Ascending aorta (tissue), 2 donors: ENCODE measurements around the gene NOSIP. TPM values are rescaled to one million over a fixed set of nuclear protein-coding genes. Genes with fewer than 3 reads are reported as not detected.

ENCODE experiments used
- DNase-seq, 2 donors: peaks; one replicate each; pipeline ENCODE4 v3.0.0-alpha.2; 2019; ENCODE audit warnings: low spot score in 2 of 2
- H3K27ac ChIP-seq, 2 donors: fragments of 200-600 bp; sonication (generic); one replicate each; pipeline ENCODE4 v1.5.1; 2016 to 2017; ENCODE audit warnings: mild to moderate bottlenecking in 1 of 2
- H3K27me3 ChIP-seq: fragments of 200-600 bp; sonication (generic); one replicate; pipeline ENCODE4 v1.5.1; 2017
- H3K36me3 ChIP-seq, 2 donors: fragments of 200-600 bp; sonication (generic); one replicate each; pipeline ENCODE4 v1.5.1; 2016
- H3K4me1 ChIP-seq, 2 donors: fragments of 200-600 bp; sonication (generic); one replicate each; pipeline ENCODE4 v1.5.1; 2016 to 2017; ENCODE audit warnings: mild to moderate bottlenecking in 1 of 2
- H3K4me3 ChIP-seq, 2 donors: fragments of 200-600 bp; sonication (generic); one replicate each; pipeline ENCODE4 v1.5.1; 2016 to 2017; ENCODE audit warnings: mild to moderate bottlenecking in 1 of 2
- H3K9me3 ChIP-seq, 2 donors: fragments of 200-600 bp; sonication (generic); one replicate each; pipeline ENCODE4 v1.5.1; 2016
- intact Hi-C: fragments of 100-400 bp; cut with DNase I; formaldehyde crosslinking; loops from one replicate; pipeline ENCODE4 v1.15.1; 2023
- total RNA-seq: library from RNA; depleted of rRNA; stranded (reverse); fragments of >200 nt; gene quantifications from one replicate; pipeline ENCODE4 v1.1.0, GENCODE V29; 2016
- TF ChIP-seq, protein P1 (sequence below), 3 experiments: fragments of 200-600 bp in 2 of 3; fragments of 450-650 bp in 1 of 3; sonication (generic) in 2 of 3; IDR thresholded peaks; one replicate each; pipeline ENCODE4 v1.5.1; 2016 to 2019; ENCODE audit warnings: antibody characterized with exemption in 3 of 3, mild to moderate bottlenecking in 1 of 3, moderate library complexity in 1 of 3

NOSIP gene
- total RNA-seq, 1 donor from 2014 or later, result 85.3 TPM

DNA sequence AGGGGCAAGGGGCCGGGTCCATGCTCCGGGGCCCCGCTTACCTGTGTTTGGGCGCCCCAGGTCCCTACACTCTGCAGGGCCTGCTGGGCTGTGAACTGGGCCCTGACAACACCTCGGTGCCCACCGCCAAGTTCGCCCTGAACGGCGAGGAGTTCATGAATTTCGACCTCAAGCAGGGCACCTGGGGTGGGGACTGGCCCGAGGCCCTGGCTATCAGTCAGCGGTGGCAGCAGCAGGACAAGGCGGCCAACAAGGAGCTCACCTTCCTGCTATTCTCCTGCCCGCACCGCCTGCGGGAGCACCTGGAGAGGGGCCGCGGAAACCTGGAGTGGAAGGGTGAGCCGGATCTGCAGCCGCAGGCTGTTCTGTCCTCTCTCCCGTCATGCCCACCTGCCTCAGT is 66.2 kb downstream of the NOSIP start:
- Histone ChIP-seq H3K27me3 (no peaks in the 10 kb centered on the region), H3K9me3 (no peaks in the 10 kb centered on the region), H3K4me3 (peak overlapping the region in 1 of 2 donors; percentile 99), H3K27ac (peak overlapping the region; percentile 82 to 96), H3K4me1 (peaks cover 7 to 8% of the 10 kb centered on the region in 2 donors), H3K36me3 (peaks cover 0 to 7% of the 10 kb centered on the region in 2 donors)
- TF ChIP-seq, protein P1, sequence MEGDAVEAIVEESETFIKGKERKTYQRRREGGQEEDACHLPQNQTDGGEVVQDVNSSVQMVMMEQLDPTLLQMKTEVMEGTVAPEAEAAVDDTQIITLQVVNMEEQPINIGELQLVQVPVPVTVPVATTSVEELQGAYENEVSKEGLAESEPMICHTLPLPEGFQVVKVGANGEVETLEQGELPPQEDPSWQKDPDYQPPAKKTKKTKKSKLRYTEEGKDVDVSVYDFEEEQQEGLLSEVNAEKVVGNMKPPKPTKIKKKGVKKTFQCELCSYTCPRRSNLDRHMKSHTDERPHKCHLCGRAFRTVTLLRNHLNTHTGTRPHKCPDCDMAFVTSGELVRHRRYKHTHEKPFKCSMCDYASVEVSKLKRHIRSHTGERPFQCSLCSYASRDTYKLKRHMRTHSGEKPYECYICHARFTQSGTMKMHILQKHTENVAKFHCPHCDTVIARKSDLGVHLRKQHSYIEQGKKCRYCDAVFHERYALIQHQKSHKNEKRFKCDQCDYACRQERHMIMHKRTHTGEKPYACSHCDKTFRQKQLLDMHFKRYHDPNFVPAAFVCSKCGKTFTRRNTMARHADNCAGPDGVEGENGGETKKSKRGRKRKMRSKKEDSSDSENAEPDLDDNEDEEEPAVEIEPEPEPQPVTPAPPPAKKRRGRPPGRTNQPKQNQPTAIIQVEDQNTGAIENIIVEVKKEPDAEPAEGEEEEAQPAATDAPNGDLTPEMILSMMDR (IDR thresholded peaks at IDR 0.05), result no peak
- intact Hi-C loops, result no loop called here
- DNase-seq, result no peak

GRCh38 chr19:49513746-49514118 is 66.6 kb downstream of the NOSIP start:
- Histone ChIP-seq H3K36me3 (peaks cover 0 to 7% of the 10 kb centered on the region in 2 donors), H3K4me3 (peak overlapping the region; percentile 88 to 99), H3K27me3 (no peaks in the 10 kb centered on the region), H3K4me1 (peaks cover 7 to 8% of the 10 kb centered on the region in 2 donors), H3K27ac (peak overlapping the region; percentile 82 to 96), H3K9me3 (no peaks in the 10 kb centered on the region)
- intact Hi-C loops, result no loop called here
- DNase-seq, result no peak
- TF ChIP-seq, protein P1 (IDR thresholded peaks at IDR 0.05), result no peak

- TF ChIP-seq, protein P1 (IDR thresholded peaks at IDR 0.05), result no peak
- H3K27ac ChIP-seq, result peak overlapping the region; percentile 82 to 96
- peak overlapping the region; percentile 88 to 99 for H3K4me3 ChIP-seq
- intact Hi-C loops, result no loop called here
- peaks cover 0 to 7% of the 10 kb centered on the region in 2 donors for H3K36me3 ChIP-seq
- no peaks in the 10 kb centered on the region for H3K27me3 ChIP-seq
- peaks cover 7 to 8% of the 10 kb centered on the region in 2 donors for H3K4me1 ChIP-seq
- no peak for DNase-seq
- no peaks in the 10 kb centered on the region for H3K9me3 ChIP-seq
These were observed 67.2 kb downstream of the NOSIP start for GRCh38 chr19:49512970-49513745.

- H3K4me3 ChIP-seq, result no peak overlapping the region
- H3K27me3 ChIP-seq, result no peaks in the 10 kb centered on the region
- H3K36me3 ChIP-seq, result no peaks in the 10 kb centered on the region
- no peak overlapping the region for H3K27ac ChIP-seq
- DNase-seq, result no peak
- TF ChIP-seq, protein P1 (IDR thresholded peaks at IDR 0.05), result no peak
- peaks cover 0 to 8% of the 10 kb centered on the region in 2 donors for H3K4me1 ChIP-seq
- H3K9me3 ChIP-seq, result no peaks in the 10 kb centered on the region
- intact Hi-C loops, result no loop called here
These were observed 72.4 kb downstream of the NOSIP start for GRCh38 chr19:49507803-49508494.

GRCh38 chr19:49506575-49507105 is 73.7 kb downstream of the NOSIP start:
- TF ChIP-seq, protein P1 (IDR thresholded peaks at IDR 0.05), result peak; percentile 53 to 69 (median 54)
- Histone ChIP-seq H3K9me3 (no peaks in the 10 kb centered on the region), H3K27ac (no peak overlapping the region), H3K4me3 (no peak overlapping the region), H3K4me1 (peaks cover 0 to under 1% of the 10 kb centered on the region in 2 donors), H3K36me3 (no peaks in the 10 kb centered on the region), H3K27me3 (no peaks in the 10 kb centered on the region)
- intact Hi-C loops, result no loop called here
- DNase-seq, result no peak

Other genes with a start within 250 kb of the NOSIP start
- 15.6 TPM for gene CD37, start 245.2 kb downstream of the NOSIP start, total RNA-seq
- gene TEAD2, start 218.1 kb downstream of the NOSIP start, total RNA-seq, result 51.4 TPM
- gene DKKL1, start 216.7 kb downstream of the NOSIP start, total RNA-seq, result not detected
- not detected for gene KASH5, start 192.3 kb downstream of the NOSIP start, total RNA-seq
- gene PTH2, start 157.1 kb downstream of the NOSIP start, total RNA-seq, result not detected
- not detected for gene GFY, start 155.2 kb downstream of the NOSIP start, total RNA-seq
- 15.4 TPM for gene SLC17A7, start 139.0 kb downstream of the NOSIP start, total RNA-seq
- 177 TPM for gene PIH1D1, start 128.7 kb downstream of the NOSIP start, total RNA-seq
- gene ALDH16A1, start 127.3 kb downstream of the NOSIP start, total RNA-seq, result 27.9 TPM
- gene FLT3LG, start 106.3 kb downstream of the NOSIP start, total RNA-seq, result 37.3 TPM
- gene RPL13A, start 92.9 kb downstream of the NOSIP start, total RNA-seq, result 2,737 TPM
- 3,554 TPM for gene RPS11, start 84.1 kb downstream of the NOSIP start, total RNA-seq
- 264 TPM for gene FCGRT, start 67.9 kb downstream of the NOSIP start, total RNA-seq
- 116 TPM for gene RCN3, start 52.6 kb downstream of the NOSIP start, total RNA-seq
- gene PRRG2, start 760 bp upstream of the NOSIP start, total RNA-seq, result not detected
- gene PRR12, start 10.6 kb upstream of the NOSIP start, total RNA-seq, result 23.6 TPM
- 161 TPM for gene RRAS, start 59.6 kb upstream of the NOSIP start, total RNA-seq
- gene SCAF1, start 61.7 kb upstream of the NOSIP start, total RNA-seq, result 72.2 TPM
- gene IRF3, start 85.3 kb upstream of the NOSIP start, total RNA-seq, result 75.9 TPM
- gene BCL2L12, start 85.4 kb upstream of the NOSIP start, total RNA-seq, result 0.64 TPM
- gene PRMT1, start 96.7 kb upstream of the NOSIP start, total RNA-seq, result 271 TPM
- gene ADM5, start 109.0 kb upstream of the NOSIP start, total RNA-seq, result 9.8 TPM
- gene CPT1C, start 110.6 kb upstream of the NOSIP start, total RNA-seq, result 12.3 TPM
- not detected for gene TSKS, start 182.8 kb upstream of the NOSIP start, total RNA-seq
- 249 TPM for gene AP2A1, start 186.4 kb upstream of the NOSIP start, total RNA-seq
- 22.1 TPM for gene FUZ, start 232.7 kb upstream of the NOSIP start, total RNA-seq
- gene MED25, start 237.7 kb upstream of the NOSIP start, total RNA-seq, result 54.0 TPM